Epithelial cell of esophagus (primary cell): Measurements from ENCODE around the gene CXCL3.

ENCODE experiments used
- DNase-seq: peaks from one replicate; pipeline ENCODE4 v3.0.0; 2010; ENCODE audit warnings: low read depth
- H3K4me3 ChIP-seq: 2 replicates; pipeline ENCODE4 v1.5.1; 2011; ENCODE audit warnings: mild to moderate bottlenecking, low read length, control low read depth
- CTCF ChIP-seq: IDR thresholded peaks from 2 replicates; pipeline ENCODE4 v1.5.1; 2011; ENCODE audit warnings: low read depth, mild to moderate bottlenecking, low read length, control low read depth, inconsistent platforms; ENCODE audit not compliant: insufficient read depth; ENCODE audit errors: missing control alignments

Gene CXCL3

DNA sequence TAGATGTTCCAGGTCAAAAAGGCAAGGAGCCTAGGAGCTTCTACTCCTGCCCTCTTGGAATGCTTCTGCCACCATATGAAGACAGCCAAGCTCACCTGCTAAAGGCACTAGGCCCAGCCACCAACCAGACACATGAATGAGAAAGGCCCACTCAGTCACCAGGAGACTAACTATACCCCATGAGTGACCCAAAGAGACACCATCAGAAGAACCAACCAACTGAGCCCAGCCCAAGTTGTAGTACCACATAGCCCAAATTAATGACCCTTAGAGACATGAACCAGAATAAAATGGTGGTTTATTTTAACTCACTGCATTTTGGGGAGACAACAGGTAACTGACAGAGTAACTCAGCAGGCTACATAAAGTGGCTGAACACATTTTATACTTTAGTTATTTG, 22.9 kb upstream of the CXCL3 start:
- TF ChIP-seq CTCF: no peak
- no peak for DNase-seq
- no peak overlapping the region for H3K4me3 ChIP-seq

DNA sequence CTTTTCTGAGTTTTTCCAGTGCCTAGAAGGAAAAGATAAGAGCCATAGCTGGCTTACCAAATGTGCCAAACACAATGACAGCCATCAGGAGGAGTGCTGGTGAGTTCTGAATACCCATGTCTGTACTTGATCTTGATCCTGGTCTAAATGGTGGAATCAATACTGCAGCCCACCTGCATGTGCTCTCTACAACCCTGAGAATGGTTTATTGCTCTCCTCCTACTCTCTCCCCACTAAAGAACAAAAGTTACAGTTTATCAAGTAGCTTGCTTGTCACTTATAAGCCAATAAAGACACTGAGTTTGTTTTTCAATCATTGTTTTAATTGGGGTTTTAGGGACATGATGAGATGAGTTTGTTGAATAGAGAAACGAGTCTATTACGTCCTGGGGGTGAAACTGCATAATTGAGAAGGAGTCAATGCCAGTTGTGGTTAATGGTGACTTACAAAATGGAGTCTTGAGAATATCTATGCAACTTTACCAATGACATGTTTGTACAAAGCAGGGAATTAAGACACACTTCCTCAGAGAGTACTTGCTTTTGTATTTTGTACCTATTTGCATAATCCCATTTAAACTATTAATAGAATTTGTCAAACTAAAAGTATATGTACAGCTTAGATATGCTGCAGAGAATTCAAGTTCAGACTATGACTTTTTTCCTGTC, 20.8 kb upstream of the CXCL3 start:
- no peak for TF ChIP-seq CTCF
- DNase-seq: no peak
- H3K4me3 ChIP-seq: no peak overlapping the region

- no peak for TF ChIP-seq CTCF
- no peak for DNase-seq
- no peak overlapping the region for H3K4me3 ChIP-seq
Observed at GRCh38 chr4:74058048-74058651, 19.7 kb upstream of the CXCL3 start.

- DNase-seq: no peak
- H3K4me3 ChIP-seq: no peak overlapping the region
- TF ChIP-seq CTCF: no peak
Observed at GRCh38 chr4:74057588-74057987, 19.1 kb upstream of the CXCL3 start.

- no peak overlapping the region for H3K4me3 ChIP-seq
- no peak for TF ChIP-seq CTCF
- peak; percentile 67 for DNase-seq
Observed at GRCh38 chr4:74056858-74057562, 18.5 kb upstream of the CXCL3 start.

DNA sequence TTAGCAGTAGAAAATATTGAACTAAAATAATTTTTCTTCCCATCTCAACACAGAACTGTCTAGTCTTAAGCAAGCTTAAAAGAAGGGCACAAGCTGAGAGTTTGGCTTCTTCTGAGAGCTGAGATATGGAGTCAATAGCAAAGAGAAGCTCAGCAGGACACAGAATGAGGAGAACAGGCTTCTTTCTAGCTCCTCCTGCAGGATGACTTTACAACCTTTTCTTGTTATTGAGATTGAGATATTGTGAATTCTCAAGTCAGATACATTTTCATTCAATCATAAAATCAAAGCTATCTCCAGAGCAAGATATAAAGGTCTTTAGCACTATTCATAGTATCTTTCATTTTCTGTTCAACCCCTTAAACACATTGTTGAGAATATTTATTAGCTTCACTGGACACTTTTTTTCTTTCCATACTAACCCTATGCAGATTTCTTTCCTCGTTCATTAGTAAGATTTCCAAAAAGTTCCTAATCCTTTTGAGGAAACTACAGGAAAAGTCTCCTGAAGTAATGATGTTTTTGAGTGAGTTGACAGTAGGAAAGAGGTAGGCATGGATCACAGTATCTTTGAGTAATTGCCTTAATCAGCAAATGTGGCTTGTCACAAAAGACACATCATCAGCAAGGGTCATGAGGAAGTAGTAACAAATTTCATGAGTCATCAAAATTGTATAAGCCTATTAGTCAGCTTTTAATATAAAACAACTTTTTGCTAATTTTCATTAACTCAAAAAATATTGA, 17.8 kb upstream of the CXCL3 start:
- DNase-seq: peak; percentile 66
- H3K4me3 ChIP-seq: no peak overlapping the region
- no peak for TF ChIP-seq CTCF
